Umbilical cord (tissue), 2 donors: Measurements from ENCODE around the gene BMS1. TPM values are rescaled to one million over a fixed set of nuclear protein-coding genes. Genes with fewer than 3 reads are reported as not detected.
"Not testable (repeated sequence)": the region's sequence is repeated elsewhere in the genome, so short reads cannot be mapped to it uniquely, and the experiment has no call there.

ENCODE experiments used
- DNase-seq: peaks from one replicate; pipeline ENCODE4 v3.0.0-alpha.2; 2015; ENCODE audit warnings: low spot score
- total RNA-seq: library from RNA; depleted of rRNA; stranded (reverse); fragments of >200 nt; gene quantifications from one replicate; pipeline ENCODE4 v1.2.3, GENCODE V29; 2014; ENCODE audit warnings: low replicate concordance; ENCODE audit not compliant: insufficient read depth

BMS1 gene
- total RNA-seq, 1 donor from 2014 or later = 11.8 TPM

- DNase-seq = not testable (repeated sequence)
Observed at GRCh38 chr10:42862801-42863200, 80.2 kb downstream of the BMS1 start.

GRCh38 chr10:42864575-42864974 lies 82.0 kb downstream of the BMS1 start:
- DNase-seq = no peak

GRCh38 chr10:42865716-42866114 lies 83.1 kb downstream of the BMS1 start:
- DNase-seq = no peak

GRCh38 chr10:42866115-42866995 lies 83.8 kb downstream of the BMS1 start:
- peak; percentile 72 for DNase-seq

- DNase-seq = no peak
Observed at GRCh38 chr10:42867571-42867970, 85.0 kb downstream of the BMS1 start.

GRCh38 chr10:42868530-42868929 lies 85.9 kb downstream of the BMS1 start:
- no peak for DNase-seq

- no peak for DNase-seq
Observed at GRCh38 chr10:42869977-42870350, 87.4 kb downstream of the BMS1 start.

- DNase-seq = not testable (repeated sequence)
Observed at GRCh38 chr10:42871138-42871641, 88.6 kb downstream of the BMS1 start.

- no peak for DNase-seq
Observed at GRCh38 chr10:42871823-42872222, 89.2 kb downstream of the BMS1 start.

GRCh38 chr10:42872865-42873435 lies 90.4 kb downstream of the BMS1 start:
- DNase-seq = no peak

- no peak for DNase-seq
Observed at GRCh38 chr10:42874713-42875387, 92.3 kb downstream of the BMS1 start.

GRCh38 chr10:42875388-42875755 lies 92.8 kb downstream of the BMS1 start:
- no peak for DNase-seq

GRCh38 chr10:42875798-42876341 lies 93.3 kb downstream of the BMS1 start:
- peak; percentile 20 for DNase-seq

GRCh38 chr10:42876476-42876875 lies 93.9 kb downstream of the BMS1 start:
- no peak for DNase-seq

- no peak for DNase-seq
Observed at GRCh38 chr10:42876945-42877344, 94.3 kb downstream of the BMS1 start.

GRCh38 chr10:42877496-42878030 lies 95.0 kb downstream of the BMS1 start:
- DNase-seq = no peak

GRCh38 chr10:42878134-42878820 lies 95.7 kb downstream of the BMS1 start:
- DNase-seq = no peak

- DNase-seq = no peak
Observed at GRCh38 chr10:42878821-42879195, 96.2 kb downstream of the BMS1 start.

- no peak for DNase-seq
Observed at GRCh38 chr10:42879380-42880254, 97.0 kb downstream of the BMS1 start.

GRCh38 chr10:42880255-42880620 lies 97.6 kb downstream of the BMS1 start:
- no peak for DNase-seq
